Measurements from ENCODE around the gene FOSL1. TPM values are rescaled to one million over a fixed set of nuclear protein-coding genes. Genes with fewer than 3 reads are reported as not detected.
"Not testable (repeated sequence)": the region's sequence is repeated elsewhere in the genome, so short reads cannot be mapped to it uniquely, and the experiment has no call there.

The FOSL1 gene
- total RNA-seq, 4 donors from 2014 or later: 2.9 to 3.9 TPM; not detected in 2

GRCh38 chr11:65896034-65896999, 3.9 kb downstream of the FOSL1 start:
- Histone ChIP-seq H3K27me3 (peaks cover 0 to 17% of the 10 kb centered on the region in 2 donors), H3K4me1 (peaks cover 7 to 17% of the 10 kb centered on the region in 2 donors), H3K9me3 (no peaks in the 10 kb centered on the region), H3K4me3 (no peak overlapping the region), H3K36me3 (no peaks in the 10 kb centered on the region), H3K27ac (no peak overlapping the region)
- TF ChIP-seq CTCF (IDR thresholded peaks at IDR 0.05) (no peak), POLR2A (IDR thresholded peaks at IDR 0.05) (no peak)
- intact Hi-C loops (cut with DNase I; ENCODE audit: low total_unique reads): no loop called here
- peak in 1 of 2 donors; percentile 16 for DNase-seq

- Histone ChIP-seq H3K36me3 (no peaks in the 10 kb centered on the region), H3K27me3 (peaks cover 0 to 17% of the 10 kb centered on the region in 2 donors), H3K27ac (no peak overlapping the region), H3K9me3 (no peaks in the 10 kb centered on the region), H3K4me1 (peaks cover 7 to 17% of the 10 kb centered on the region in 2 donors), H3K4me3 (no peak overlapping the region)
- intact Hi-C loops (cut with DNase I; ENCODE audit: low total_unique reads): no loop called here
- TF ChIP-seq CTCF (IDR thresholded peaks at IDR 0.05): no peak
- TF ChIP-seq POLR2A (IDR thresholded peaks at IDR 0.05): no peak
- no peak for DNase-seq
Observed at GRCh38 chr11:65895482-65895981, 4.7 kb downstream of the FOSL1 start.

- no peaks in the 10 kb centered on the region for H3K9me3 ChIP-seq
- no peak overlapping the region for H3K4me3 ChIP-seq
- peak overlapping the region; percentile 96 to 97 for H3K27ac ChIP-seq
- peaks cover 0 to 12% of the 10 kb centered on the region in 2 donors for H3K4me1 ChIP-seq
- no peaks in the 10 kb centered on the region for H3K36me3 ChIP-seq
- intact Hi-C loops (cut with DNase I; ENCODE audit: low total_unique reads): no loop called here
- H3K27me3 ChIP-seq: peaks cover 0 to 5% of the 10 kb centered on the region in 2 donors
- TF ChIP-seq POLR2A (IDR thresholded peaks at IDR 0.05) (no peak), CTCF (IDR thresholded peaks at IDR 0.05) (no peak)
- DNase-seq: peak in 1 of 2 donors; percentile 39
Observed at GRCh38 chr11:65894034-65894591, 6.1 kb downstream of the FOSL1 start.

GRCh38 chr11:65892661-65893317, 7.4 kb downstream of the FOSL1 start:
- no peak overlapping the region for H3K4me3 ChIP-seq
- no peaks in the 10 kb centered on the region for H3K9me3 ChIP-seq

GRCh38 chr11:65892137-65892540, 8.0 kb downstream of the FOSL1 start:
- Histone ChIP-seq H3K4me1 (peaks cover 4 to 20% of the 10 kb centered on the region in 2 donors), H3K4me3 (peak overlapping the region; percentile 80 to 81), H3K27ac (peak overlapping the region; percentile 96 to 97)
- intact Hi-C loops (cut with DNase I; ENCODE audit: low total_unique reads); DNase-seq; H3K9me3 ChIP-seq; H3K27me3 ChIP-seq; H3K36me3 ChIP-seq: not testable (repeated sequence)

More at GRCh38 chr11:65892661-65893317, 7.4 kb downstream of the FOSL1 start:
- peaks cover 0 to 13% of the 10 kb centered on the region in 2 donors for H3K4me1 ChIP-seq
- intact Hi-C loops (cut with DNase I; ENCODE audit: low total_unique reads): no loop called here
- H3K36me3 ChIP-seq: no peaks in the 10 kb centered on the region
- H3K27ac ChIP-seq: peak overlapping the region; percentile 96 to 97
- DNase-seq: peak in 1 of 2 donors; percentile 17
- no peaks in the 10 kb centered on the region for H3K27me3 ChIP-seq
- TF ChIP-seq POLR2A (IDR thresholded peaks at IDR 0.05) (no peak), CTCF (IDR thresholded peaks at IDR 0.05) (no peak)
